GM12872 (cell line): ENCODE data around the gene ZER1.

Experiments
- TF ChIP-seq, protein P1 (sequence below): IDR thresholded peaks from 3 replicates; pipeline ENCODE4 v1.5.1; 2011; ENCODE audit warnings: low read depth, mild to moderate bottlenecking, low read length, moderate library complexity; ENCODE audit not compliant: insufficient read depth

ZER1 gene

DNA sequence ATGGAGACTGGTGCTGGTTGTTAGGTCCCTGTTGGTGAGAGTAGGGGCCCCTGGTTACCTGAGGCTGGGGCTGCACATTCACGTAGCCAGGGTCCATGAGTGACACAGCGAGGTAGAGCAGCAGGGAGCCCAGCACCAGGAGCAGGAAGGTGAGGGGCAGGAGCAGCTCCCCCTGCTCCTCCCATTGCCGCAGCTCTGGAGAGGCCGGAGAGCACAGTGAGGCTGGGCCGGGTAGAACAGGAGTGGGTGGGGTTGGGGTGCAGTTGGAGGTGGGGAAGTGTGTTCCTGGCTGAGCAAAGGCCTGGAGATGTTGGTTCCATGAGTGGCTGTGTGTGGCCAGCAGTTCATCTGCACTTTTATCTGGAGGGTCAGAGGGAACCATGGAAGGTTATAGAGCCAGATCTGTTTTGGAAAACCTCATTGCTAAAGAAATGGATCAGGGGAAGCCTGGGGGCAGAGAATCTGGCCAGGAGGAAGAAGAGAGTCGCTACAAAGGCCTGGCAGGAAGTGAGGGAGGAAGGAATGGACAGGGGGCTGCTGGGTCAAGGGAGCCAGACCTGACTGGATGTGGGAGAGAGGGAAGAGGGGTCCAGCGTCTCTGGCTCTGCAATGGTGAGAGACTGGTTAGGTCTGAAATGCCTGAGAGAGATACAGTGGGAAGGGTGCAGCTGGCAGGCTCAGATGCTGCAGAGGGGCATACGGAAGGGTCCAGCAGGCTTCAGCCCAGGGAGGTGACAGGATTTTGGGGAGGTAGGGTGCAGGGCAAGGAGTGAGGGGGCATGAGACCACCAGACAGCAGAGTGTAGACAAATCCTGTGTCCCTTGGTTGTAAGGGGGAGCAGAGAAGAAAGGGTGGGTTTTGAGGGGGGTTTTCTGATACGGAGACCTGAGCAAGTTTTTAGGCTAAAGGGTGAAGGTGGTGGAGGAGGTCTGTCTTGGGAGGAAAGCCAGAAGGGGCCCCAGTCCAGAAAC is 49.1 kb downstream of the ZER1 start:
- TF ChIP-seq, protein P1, sequence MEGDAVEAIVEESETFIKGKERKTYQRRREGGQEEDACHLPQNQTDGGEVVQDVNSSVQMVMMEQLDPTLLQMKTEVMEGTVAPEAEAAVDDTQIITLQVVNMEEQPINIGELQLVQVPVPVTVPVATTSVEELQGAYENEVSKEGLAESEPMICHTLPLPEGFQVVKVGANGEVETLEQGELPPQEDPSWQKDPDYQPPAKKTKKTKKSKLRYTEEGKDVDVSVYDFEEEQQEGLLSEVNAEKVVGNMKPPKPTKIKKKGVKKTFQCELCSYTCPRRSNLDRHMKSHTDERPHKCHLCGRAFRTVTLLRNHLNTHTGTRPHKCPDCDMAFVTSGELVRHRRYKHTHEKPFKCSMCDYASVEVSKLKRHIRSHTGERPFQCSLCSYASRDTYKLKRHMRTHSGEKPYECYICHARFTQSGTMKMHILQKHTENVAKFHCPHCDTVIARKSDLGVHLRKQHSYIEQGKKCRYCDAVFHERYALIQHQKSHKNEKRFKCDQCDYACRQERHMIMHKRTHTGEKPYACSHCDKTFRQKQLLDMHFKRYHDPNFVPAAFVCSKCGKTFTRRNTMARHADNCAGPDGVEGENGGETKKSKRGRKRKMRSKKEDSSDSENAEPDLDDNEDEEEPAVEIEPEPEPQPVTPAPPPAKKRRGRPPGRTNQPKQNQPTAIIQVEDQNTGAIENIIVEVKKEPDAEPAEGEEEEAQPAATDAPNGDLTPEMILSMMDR, result no peak

DNA sequence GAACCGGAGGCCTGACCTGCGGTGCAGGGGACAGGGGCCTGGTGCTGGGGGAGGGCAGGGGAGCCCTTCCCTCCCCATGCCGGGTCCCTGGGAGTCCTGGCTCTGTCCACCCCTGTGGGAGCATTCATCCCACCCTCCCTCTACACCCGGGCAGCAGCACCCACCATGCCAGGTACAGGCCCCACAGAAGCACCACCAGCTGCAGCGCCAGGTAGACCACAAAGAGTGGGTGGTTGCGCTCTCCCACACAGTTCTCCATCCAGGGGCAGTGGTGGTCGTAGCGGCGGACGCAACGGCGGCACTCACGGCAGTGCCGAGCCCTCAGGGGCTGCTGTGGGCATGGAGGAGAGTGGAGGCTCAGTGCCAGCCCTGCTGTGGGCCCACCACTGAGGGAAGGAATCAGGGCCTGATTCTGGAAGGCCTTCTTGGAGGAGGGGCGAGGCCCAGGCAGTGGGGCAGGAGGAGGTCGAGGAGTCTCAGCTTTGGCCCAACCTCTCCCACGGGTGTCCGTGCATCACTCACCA is 50.2 kb downstream of the ZER1 start:
- TF ChIP-seq, protein P1, result no peak

DNA sequence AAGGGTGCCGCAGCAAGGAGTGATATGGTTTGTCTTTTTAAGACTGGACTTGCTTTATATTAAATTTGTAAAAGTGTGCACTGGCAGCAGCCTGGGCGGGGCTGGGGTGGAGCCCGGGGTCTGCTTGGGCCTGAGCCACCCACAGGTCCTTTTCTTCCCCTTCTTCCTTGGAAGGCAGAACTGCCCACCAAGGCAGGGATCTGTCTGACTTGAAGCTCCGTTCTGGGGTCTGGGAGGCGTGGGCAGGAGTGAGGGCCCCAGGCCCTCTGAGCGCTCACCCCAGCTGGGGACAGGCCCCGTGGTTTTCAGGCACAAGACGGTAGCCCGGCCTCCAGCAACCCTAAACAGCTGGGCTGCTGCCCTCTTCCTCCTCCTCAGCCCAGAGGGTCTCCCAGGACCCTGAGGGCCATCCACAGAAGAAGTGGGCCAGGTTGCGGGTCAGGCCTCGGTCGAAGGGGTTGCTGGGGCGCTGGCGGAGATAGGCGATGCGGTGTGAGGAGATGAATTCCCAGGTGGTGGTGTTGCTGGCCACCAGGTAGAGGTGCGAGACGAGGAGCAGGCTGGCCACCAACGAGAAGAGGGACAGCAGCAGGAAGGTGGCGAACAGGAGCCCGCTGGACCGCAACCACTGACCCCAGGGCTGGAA is 50.8 kb downstream of the ZER1 start:
- TF ChIP-seq, protein P1, result no peak

DNA sequence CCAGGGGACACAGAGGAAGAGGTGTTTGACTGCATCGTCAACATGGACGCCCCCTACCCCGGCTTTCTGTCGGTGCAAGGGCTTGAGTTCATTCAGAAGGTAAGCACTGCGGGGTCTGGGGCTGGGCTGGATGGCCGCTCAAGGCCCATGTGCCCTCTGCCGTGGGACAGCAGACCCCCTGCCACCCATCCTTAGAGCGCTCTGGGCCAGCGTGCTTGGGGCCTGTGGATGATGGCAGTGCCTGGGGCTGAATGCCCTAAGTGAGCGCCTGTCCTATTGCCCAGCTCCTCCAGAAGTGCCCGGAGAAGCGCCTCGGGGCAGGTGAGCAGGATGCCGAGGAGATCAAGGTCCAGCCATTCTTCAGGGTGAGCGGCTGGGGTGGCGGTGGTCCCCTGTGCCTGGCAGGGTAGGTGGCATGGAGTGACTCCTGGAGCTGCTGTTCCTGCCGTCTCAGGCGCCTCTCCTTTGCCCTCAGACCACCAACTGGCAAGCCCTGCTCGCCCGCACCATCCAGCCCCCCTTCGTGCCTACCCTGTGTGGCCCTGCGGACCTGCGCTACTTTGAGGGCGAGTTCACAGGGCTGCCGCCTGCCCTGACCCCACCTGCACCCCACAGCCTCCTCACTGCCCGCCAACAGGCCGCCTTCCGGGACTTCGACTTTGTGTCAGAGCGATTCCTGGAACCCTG is 51.7 kb downstream of the ZER1 start:
- TF ChIP-seq, protein P1, result no peak

DNA sequence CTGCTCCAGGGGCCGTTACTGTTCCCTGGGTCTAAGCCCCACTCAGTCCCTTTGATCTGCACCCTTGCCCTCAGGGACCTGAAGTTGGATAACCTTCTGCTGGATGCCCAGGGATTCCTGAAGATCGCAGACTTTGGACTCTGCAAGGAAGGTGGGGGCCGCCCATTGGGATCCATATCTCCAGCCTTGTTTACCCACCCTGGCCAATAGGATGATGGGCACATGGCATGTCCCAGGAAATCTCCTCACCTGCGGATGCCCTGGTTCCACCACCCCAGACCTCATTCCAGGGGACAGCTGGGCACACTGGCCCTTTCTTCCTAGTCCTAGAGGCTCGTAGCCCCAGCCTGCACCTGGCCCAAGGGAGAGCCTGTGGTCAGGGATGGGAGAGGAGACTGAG is 53.3 kb downstream of the ZER1 start:
- TF ChIP-seq, protein P1, result no peak

DNA sequence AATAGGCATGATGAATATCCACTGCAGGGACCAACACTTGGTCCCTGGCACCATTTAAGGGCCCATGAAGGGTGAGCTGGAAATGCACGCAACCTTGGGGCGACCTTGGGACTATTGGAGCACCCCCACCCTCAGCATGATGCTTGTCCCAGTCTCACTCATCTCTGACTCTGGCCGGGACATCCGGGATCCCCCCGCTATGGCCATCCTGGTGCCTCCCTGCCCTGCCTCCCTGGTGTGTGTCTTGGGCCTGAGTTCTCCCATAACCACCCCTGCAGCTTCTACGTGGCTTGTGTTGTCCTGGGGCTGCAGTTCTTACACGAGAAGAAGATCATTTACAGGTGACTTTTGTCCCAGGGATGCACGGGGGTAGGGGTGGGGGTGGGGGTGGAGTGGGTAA is 53.7 kb downstream of the ZER1 start:
- TF ChIP-seq, protein P1, result no peak
